ENCODE results near the gene OGFOD3.

GRCh38 chr17:82350182-82351030 lies 68.0 kb downstream of the OGFOD3 start:
- TF ChIP-seq EP300 (IDR thresholded peaks at IDR 0.05; ENCODE audit: borderline replicate concordance) (no peak), REST (IDR thresholded peaks at IDR 0.05; ENCODE audit: low read depth) (no peak), RAD21 (IDR thresholded peaks at IDR 0.05; ENCODE audit: low read depth) (no peak), YY1 (IDR thresholded peaks at IDR 0.05; ENCODE audit: low read depth) (no peak)

All from Ishikawa (cell line).